WTC11 (cell line): Measurements from ENCODE around the gene NLRP1. TPM values are rescaled to one million over a fixed set of nuclear protein-coding genes. Genes with fewer than 3 reads are reported as not detected.

ENCODE experiments used
- ATAC-seq: fragments of 200-7000 bp; cut with Tn5 transposase; 2 replicates; pipeline ENCODE4 v1.10.0; 2021; ENCODE audit warnings: mild to moderate bottlenecking, moderate library complexity
- CTCF ChIA-PET: fragments of 300-600 bp; sonication (Branson Sonifier 250); formaldehyde crosslinking; loops from one replicate; lab custom pipeline; 2021; ENCODE audit warnings: antibody characterized with exemption; lab: Charles Lee
- POLR2A ChIA-PET: fragments of 350-600 bp; sonication (Branson Sonifier 250); formaldehyde crosslinking; loops from one replicate; lab custom pipeline; 2021; ENCODE audit warnings: antibody characterized with exemption; lab: Charles Lee
- DNase-seq: peaks from one replicate; pipeline ENCODE4 v3.0.0; 2021; ENCODE audit warnings: low spot score
- H3K27ac Mint-ChIP-seq: 2 replicates; pipeline ENCODE4 v1.8.0; 2021; ENCODE audit warnings: mixed read lengths
- H3K27me3 Mint-ChIP-seq: 2 replicates; pipeline ENCODE4 v1.8.0; 2021; ENCODE audit warnings: low read depth, mild to moderate bottlenecking, moderate library complexity, mixed read lengths
- H3K36me3 Mint-ChIP-seq: 2 replicates; pipeline ENCODE4 v1.8.0; 2021; ENCODE audit warnings: mixed read lengths
- H3K4me1 Mint-ChIP-seq: 2 replicates; pipeline ENCODE4 v1.8.0; 2022; ENCODE audit warnings: mixed read lengths
- H3K4me3 Mint-ChIP-seq: 2 replicates; pipeline ENCODE4 v1.8.0; 2021; ENCODE audit warnings: mild to moderate bottlenecking, moderate library complexity, mixed read lengths
- H3K9me3 Mint-ChIP-seq: 2 replicates; pipeline ENCODE4 v1.8.0; 2021; ENCODE audit warnings: mixed read lengths
- CBFB ChIP-seq: sonication (generic); formaldehyde crosslinking; IDR thresholded peaks from 2 replicates; pipeline ENCODE4 v1.8.1; 2022; ENCODE audit warnings: mild to moderate bottlenecking, low read depth, missing genetic modification reagents
- E2F1 ChIP-seq: sonication (generic); formaldehyde crosslinking; IDR thresholded peaks from 2 replicates; pipeline ENCODE4 v1.8.0; 2022; ENCODE audit warnings: mild to moderate bottlenecking, missing genetic modification reagents
- GTF2I ChIP-seq: fragments of 250-450 bp; sonication (Bioruptor Pico); conservative IDR thresholded peaks from 2 replicates; pipeline ENCODE4 v1.4.0; 2021; ENCODE audit warnings: mild to moderate bottlenecking
- NFATC4 ChIP-seq: fragments of 250-450 bp; sonication (Bioruptor Pico); IDR thresholded peaks from 2 replicates; pipeline ENCODE4 v1.9.0; 2021; ENCODE audit warnings: mild to moderate bottlenecking
- NFE2L1 ChIP-seq: sonication (generic); formaldehyde crosslinking; IDR thresholded peaks from 2 replicates; pipeline ENCODE4 v1.8.1; 2023; ENCODE audit warnings: missing genetic modification reagents
- RELA ChIP-seq: sonication (generic); formaldehyde crosslinking; IDR thresholded peaks from 2 replicates; pipeline ENCODE4 v1.8.1; 2022; ENCODE audit warnings: missing genetic modification reagents, mild to moderate bottlenecking, borderline replicate concordance
- ZNF219 ChIP-seq: sonication (generic); formaldehyde crosslinking; IDR thresholded peaks from 2 replicates; pipeline ENCODE4 v1.8.0; 2023; ENCODE audit warnings: missing genetic modification reagents, mild to moderate bottlenecking, borderline replicate concordance
- ZNF263 ChIP-seq: sonication (generic); formaldehyde crosslinking; IDR thresholded peaks from 2 replicates; pipeline ENCODE4 v1.8.1; 2022; ENCODE audit warnings: low read depth, mild to moderate bottlenecking, moderate library complexity, missing genetic modification reagents
- ZNF317 ChIP-seq: sonication (generic); formaldehyde crosslinking; IDR thresholded peaks from 2 replicates; pipeline ENCODE4 v1.8.1; 2023; ENCODE audit warnings: low read depth, mild to moderate bottlenecking, moderate library complexity, missing genetic modification reagents, borderline replicate concordance
- ZNF532 ChIP-seq: fragments of 250-450 bp; sonication (Bioruptor Pico); IDR thresholded peaks from 2 replicates; pipeline ENCODE4 v1.9.0; 2021; ENCODE audit warnings: mild to moderate bottlenecking, borderline replicate concordance
- ZSCAN18 ChIP-seq: fragments of 250-450 bp; sonication (Bioruptor Pico); IDR thresholded peaks from 2 replicates; pipeline ENCODE4 v2.1.2; 2022; ENCODE audit warnings: mild to moderate bottlenecking, moderate library complexity
- total RNA-seq: library from RNA; stranded (reverse); gene quantifications from 3 replicates; pipeline ENCODE4 v1.2.3, GENCODE V29; 2021
- TF ChIP-seq, protein P1 (sequence below): fragments of 250-450 bp; sonication (Bioruptor Pico); conservative IDR thresholded peaks from 2 replicates; pipeline ENCODE4 v1.9.0; 2021; ENCODE audit warnings: mild to moderate bottlenecking
- TF ChIP-seq, protein P2 (sequence below): sonication (generic); formaldehyde crosslinking; IDR thresholded peaks from 2 replicates; pipeline ENCODE4 v1.8.1; 2022; ENCODE audit warnings: missing genetic modification reagents, borderline replicate concordance
- TF ChIP-seq, protein P3 (sequence below): sonication (generic); formaldehyde crosslinking; IDR thresholded peaks from 2 replicates; pipeline ENCODE4 v1.8.1; 2023; ENCODE audit warnings: mild to moderate bottlenecking, missing genetic modification reagents
- TF ChIP-seq, protein P4 (sequence below): fragments of 200-600 bp; IDR thresholded peaks from 2 replicates; pipeline ENCODE4 v1.8.0; 2022; ENCODE audit warnings: antibody characterized with exemption
- TF ChIP-seq, protein P5 (sequence below): sonication (generic); formaldehyde crosslinking; IDR thresholded peaks from 2 replicates; pipeline ENCODE4 v1.8.1; 2022; ENCODE audit warnings: mild to moderate bottlenecking, missing genetic modification reagents, moderate library complexity, borderline replicate concordance

NLRP1 gene
- total RNA-seq, 1 experiment from 2014 or later, result 17.6 TPM

GRCh38 chr17:5582209-5583185 is 1.8 kb downstream of the NLRP1 start:
- Mint-ChIP-seq H3K4me1 (peaks cover 14% of the 10 kb centered on the region), H3K36me3 (no peaks in the 10 kb centered on the region), H3K27me3 (0 out of 2 replicates have a peak, but pooled peaks cover under 1% of the 10 kb centered on the region), H3K4me3 (no peak overlapping the region), H3K27ac (no peak overlapping the region), H3K9me3 (peaks cover 13% of the 10 kb centered on the region)
- ChIA-PET CTCF (no interaction called here), POLR2A (no interaction called here)
- DNase-seq, result no peak
- TF ChIP-seq ZNF317, result no peak
- TF ChIP-seq, protein P1, sequence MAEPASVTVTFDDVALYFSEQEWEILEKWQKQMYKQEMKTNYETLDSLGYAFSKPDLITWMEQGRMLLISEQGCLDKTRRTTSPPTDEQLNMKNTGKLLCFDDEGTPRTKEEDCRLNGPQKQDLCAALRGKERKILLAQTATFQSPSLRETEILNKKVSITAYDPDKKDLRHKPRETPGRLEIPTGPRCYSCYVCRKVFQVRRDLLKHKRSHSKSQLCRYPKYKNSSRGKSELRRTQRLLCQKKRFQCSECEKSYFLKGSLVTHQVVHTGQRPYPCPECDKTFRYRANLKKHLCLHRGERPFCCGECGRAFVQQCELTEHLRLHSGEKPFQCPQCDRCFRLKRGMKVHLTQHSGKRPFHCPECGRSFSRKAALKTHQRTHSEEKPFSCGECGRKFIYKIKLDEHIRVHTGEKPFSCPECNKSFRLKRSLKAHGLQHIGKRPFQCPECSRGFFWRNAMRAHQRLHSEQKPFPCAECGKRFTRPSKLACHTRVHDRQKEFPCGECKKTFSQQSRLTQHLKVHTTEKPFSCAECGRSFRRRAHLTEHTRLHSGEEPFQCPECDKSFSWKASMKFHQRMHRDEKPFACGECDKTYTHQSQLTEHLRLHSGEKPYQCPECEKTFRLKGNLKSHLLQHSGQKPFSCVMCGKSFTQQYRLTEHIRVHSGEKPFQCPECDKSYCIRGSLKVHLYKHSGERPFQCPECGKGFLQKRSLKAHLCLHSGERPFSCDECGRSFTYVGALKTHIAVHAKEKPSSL (CRISPR knock-in tag), result no peak
- TF ChIP-seq ZNF219 (CRISPR knock-in tag), result no peak
- TF ChIP-seq RELA, result no peak
- TF ChIP-seq NFATC4 (CRISPR knock-in tag), result no peak
- TF ChIP-seq, protein P2, sequence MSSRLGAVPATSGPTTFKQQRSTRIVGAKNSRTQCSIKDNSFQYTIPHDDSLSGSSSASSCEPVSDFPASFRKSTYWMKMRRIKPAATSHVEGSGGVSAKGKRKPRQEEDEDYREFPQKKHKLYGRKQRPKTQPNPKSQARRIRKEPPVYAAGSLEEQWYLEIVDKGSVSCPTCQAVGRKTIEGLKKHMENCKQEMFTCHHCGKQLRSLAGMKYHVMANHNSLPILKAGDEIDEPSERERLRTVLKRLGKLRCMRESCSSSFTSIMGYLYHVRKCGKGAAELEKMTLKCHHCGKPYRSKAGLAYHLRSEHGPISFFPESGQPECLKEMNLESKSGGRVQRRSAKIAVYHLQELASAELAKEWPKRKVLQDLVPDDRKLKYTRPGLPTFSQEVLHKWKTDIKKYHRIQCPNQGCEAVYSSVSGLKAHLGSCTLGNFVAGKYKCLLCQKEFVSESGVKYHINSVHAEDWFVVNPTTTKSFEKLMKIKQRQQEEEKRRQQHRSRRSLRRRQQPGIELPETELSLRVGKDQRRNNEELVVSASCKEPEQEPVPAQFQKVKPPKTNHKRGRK, result no peak
- TF ChIP-seq ZSCAN18 (CRISPR knock-in tag), result no peak
- TF ChIP-seq, protein P3, sequence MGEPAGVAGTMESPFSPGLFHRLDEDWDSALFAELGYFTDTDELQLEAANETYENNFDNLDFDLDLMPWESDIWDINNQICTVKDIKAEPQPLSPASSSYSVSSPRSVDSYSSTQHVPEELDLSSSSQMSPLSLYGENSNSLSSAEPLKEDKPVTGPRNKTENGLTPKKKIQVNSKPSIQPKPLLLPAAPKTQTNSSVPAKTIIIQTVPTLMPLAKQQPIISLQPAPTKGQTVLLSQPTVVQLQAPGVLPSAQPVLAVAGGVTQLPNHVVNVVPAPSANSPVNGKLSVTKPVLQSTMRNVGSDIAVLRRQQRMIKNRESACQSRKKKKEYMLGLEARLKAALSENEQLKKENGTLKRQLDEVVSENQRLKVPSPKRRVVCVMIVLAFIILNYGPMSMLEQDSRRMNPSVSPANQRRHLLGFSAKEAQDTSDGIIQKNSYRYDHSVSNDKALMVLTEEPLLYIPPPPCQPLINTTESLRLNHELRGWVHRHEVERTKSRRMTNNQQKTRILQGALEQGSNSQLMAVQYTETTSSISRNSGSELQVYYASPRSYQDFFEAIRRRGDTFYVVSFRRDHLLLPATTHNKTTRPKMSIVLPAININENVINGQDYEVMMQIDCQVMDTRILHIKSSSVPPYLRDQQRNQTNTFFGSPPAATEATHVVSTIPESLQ (CRISPR knock-in tag), result no peak
- no peak for TF ChIP-seq ZNF532 (CRISPR knock-in tag)
- no peak for TF ChIP-seq GTF2I
- TF ChIP-seq, protein P4, sequence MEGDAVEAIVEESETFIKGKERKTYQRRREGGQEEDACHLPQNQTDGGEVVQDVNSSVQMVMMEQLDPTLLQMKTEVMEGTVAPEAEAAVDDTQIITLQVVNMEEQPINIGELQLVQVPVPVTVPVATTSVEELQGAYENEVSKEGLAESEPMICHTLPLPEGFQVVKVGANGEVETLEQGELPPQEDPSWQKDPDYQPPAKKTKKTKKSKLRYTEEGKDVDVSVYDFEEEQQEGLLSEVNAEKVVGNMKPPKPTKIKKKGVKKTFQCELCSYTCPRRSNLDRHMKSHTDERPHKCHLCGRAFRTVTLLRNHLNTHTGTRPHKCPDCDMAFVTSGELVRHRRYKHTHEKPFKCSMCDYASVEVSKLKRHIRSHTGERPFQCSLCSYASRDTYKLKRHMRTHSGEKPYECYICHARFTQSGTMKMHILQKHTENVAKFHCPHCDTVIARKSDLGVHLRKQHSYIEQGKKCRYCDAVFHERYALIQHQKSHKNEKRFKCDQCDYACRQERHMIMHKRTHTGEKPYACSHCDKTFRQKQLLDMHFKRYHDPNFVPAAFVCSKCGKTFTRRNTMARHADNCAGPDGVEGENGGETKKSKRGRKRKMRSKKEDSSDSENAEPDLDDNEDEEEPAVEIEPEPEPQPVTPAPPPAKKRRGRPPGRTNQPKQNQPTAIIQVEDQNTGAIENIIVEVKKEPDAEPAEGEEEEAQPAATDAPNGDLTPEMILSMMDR, result no peak
- TF ChIP-seq, protein P5, sequence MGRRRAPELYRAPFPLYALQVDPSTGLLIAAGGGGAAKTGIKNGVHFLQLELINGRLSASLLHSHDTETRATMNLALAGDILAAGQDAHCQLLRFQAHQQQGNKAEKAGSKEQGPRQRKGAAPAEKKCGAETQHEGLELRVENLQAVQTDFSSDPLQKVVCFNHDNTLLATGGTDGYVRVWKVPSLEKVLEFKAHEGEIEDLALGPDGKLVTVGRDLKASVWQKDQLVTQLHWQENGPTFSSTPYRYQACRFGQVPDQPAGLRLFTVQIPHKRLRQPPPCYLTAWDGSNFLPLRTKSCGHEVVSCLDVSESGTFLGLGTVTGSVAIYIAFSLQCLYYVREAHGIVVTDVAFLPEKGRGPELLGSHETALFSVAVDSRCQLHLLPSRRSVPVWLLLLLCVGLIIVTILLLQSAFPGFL (CRISPR knock-in tag), result no peak
- no peak for TF ChIP-seq E2F1 (CRISPR knock-in tag)
- no peak for TF ChIP-seq CBFB (CRISPR knock-in tag)
- TF ChIP-seq ZNF263 (CRISPR knock-in tag), result no peak
- TF ChIP-seq NFE2L1 (CRISPR knock-in tag), result no peak
- ATAC-seq, result no peak
